Liver (tissue), 9 donors: ENCODE results near the gene SERTAD3. TPM values are rescaled to one million over a fixed set of nuclear protein-coding genes. Genes with fewer than 3 reads are reported as not detected.
"Not testable (repeated sequence)": the region's sequence is repeated elsewhere in the genome, so short reads cannot be mapped to it uniquely, and the experiment has no call there.

ENCODE experiments used
- DNase-seq: peaks from one replicate; pipeline ENCODE4 v3.0.0-alpha.2; 2017; ENCODE audit warnings: low spot score
- H3K27ac ChIP-seq, 2 donors: one replicate each; pipeline ENCODE4 v1.7.0; 2013; ENCODE audit warnings: inconsistent platforms in 2 of 2, low read length in 2 of 2, control low read depth in 1 of 2, low read depth in 1 of 2, mild to moderate bottlenecking in 1 of 2
- H3K27me3 ChIP-seq, 4 donors: one replicate each; pipeline versions ENCODE4 v1.6.1 to v1.7.0; 2013; ENCODE audit warnings: low read length in 3 of 4, inconsistent platforms in 1 of 4, mild to moderate bottlenecking in 1 of 4, moderate library complexity in 1 of 4; ENCODE audit not compliant: control insufficient read depth in 4 of 4, insufficient read depth in 4 of 4
- H3K36me3 ChIP-seq, 4 donors: one replicate each; pipeline versions ENCODE4 v1.6.1 to v1.7.0; 2013; ENCODE audit warnings: low read length in 3 of 4, mild to moderate bottlenecking in 3 of 4, low read depth in 1 of 4, moderate library complexity in 1 of 4; ENCODE audit not compliant: control insufficient read depth in 4 of 4, insufficient read depth in 3 of 4
- H3K4me1 ChIP-seq, 4 donors: one replicate each; pipeline versions ENCODE4 v1.6.1 to v1.7.0; 2013; ENCODE audit warnings: low read length in 3 of 4, mild to moderate bottlenecking in 3 of 4, moderate library complexity in 1 of 4; ENCODE audit not compliant: control insufficient read depth in 4 of 4, insufficient read depth in 4 of 4
- H3K4me3 ChIP-seq, 3 donors: one replicate each; pipeline versions ENCODE4 v1.6.1 to v1.7.0; 2013; ENCODE audit warnings: low read length in 3 of 3, control low read depth in 1 of 3, low read depth in 1 of 3, mild to moderate bottlenecking in 1 of 3
- H3K9ac ChIP-seq, 2 donors: one replicate each; pipeline ENCODE4 v1.7.0; 2013; ENCODE audit warnings: low read length in 2 of 2, mild to moderate bottlenecking in 2 of 2, moderate library complexity in 2 of 2, control low read depth in 1 of 2, low read depth in 1 of 2
- H3K9me3 ChIP-seq, 4 donors: one replicate each; pipeline versions ENCODE4 v1.6.1 to v1.7.0; 2013; ENCODE audit warnings: low read length in 3 of 4; ENCODE audit not compliant: control insufficient read depth in 4 of 4
- EGR1 ChIP-seq, 2 donors: IDR thresholded peaks; 2 replicates each; pipeline ENCODE4 v1.6.1; 2016 to 2018; ENCODE audit warnings: antibody characterized with exemption in 2 of 2, low read depth in 2 of 2
- FOXA1 ChIP-seq: IDR thresholded peaks from 2 replicates; pipeline ENCODE4 v1.6.1; 2016; ENCODE audit warnings: antibody characterized with exemption
- FOXA2 ChIP-seq: IDR thresholded peaks from 2 replicates; pipeline ENCODE4 v1.6.1; 2016; ENCODE audit warnings: antibody characterized with exemption
- GABPA ChIP-seq, 2 donors: IDR thresholded peaks in 1 of 2; conservative IDR thresholded peaks in 1 of 2; 2 replicates each; pipeline ENCODE4 v1.6.1; 2016; ENCODE audit warnings: antibody characterized with exemption in 2 of 2, mild to moderate bottlenecking in 1 of 2, moderate library complexity in 1 of 2
- HNF4A ChIP-seq, 2 donors: conservative IDR thresholded peaks; 2 replicates each; pipeline ENCODE4 v1.6.1; 2016; ENCODE audit warnings: antibody characterized with exemption in 2 of 2, mild to moderate bottlenecking in 2 of 2
- HNF4G ChIP-seq: IDR thresholded peaks from 2 replicates; pipeline ENCODE4 v1.6.1; 2016; ENCODE audit warnings: antibody characterized with exemption
- JUND ChIP-seq, 2 donors: IDR thresholded peaks; 2 replicates each; pipeline ENCODE4 v1.6.1; 2016; ENCODE audit warnings: antibody characterized with exemption in 2 of 2
- NR2F2 ChIP-seq: IDR thresholded peaks from 2 replicates; pipeline ENCODE4 v1.6.1; 2016; ENCODE audit warnings: antibody characterized with exemption
- RAD21 ChIP-seq, 2 donors: IDR thresholded peaks; 2 replicates each; pipeline ENCODE4 v1.6.1; 2016; ENCODE audit warnings: antibody characterized with exemption in 2 of 2, mild to moderate bottlenecking in 2 of 2
- RXRA ChIP-seq, 2 donors: IDR thresholded peaks; 2 replicates each; pipeline ENCODE4 v1.6.1; 2017 to 2018; ENCODE audit warnings: antibody characterized with exemption in 2 of 2, mild to moderate bottlenecking in 1 of 2
- SP1 ChIP-seq: IDR thresholded peaks from 2 replicates; pipeline ENCODE4 v1.6.1; 2018; ENCODE audit warnings: antibody characterized with exemption, mild to moderate bottlenecking
- TAF1 ChIP-seq: conservative IDR thresholded peaks from 2 replicates; pipeline ENCODE4 v1.6.1; 2016; ENCODE audit warnings: antibody characterized with exemption, mild to moderate bottlenecking
- YY1 ChIP-seq: IDR thresholded peaks from 2 replicates; pipeline ENCODE4 v1.6.1; 2016; ENCODE audit warnings: antibody characterized with exemption, mild to moderate bottlenecking
- WGBS: extraction: QIAGEN DNeasy Blood & Tissue Kit; methylation state at CpG from one replicate; pipeline ENCODE4 v1.1.7; 2013; 5-methylcytosine and 5-hydroxymethylcytosine counted together
- polyA plus RNA-seq, 2 donors: library from polyadenylated mRNA; stranded (reverse) in 1 of 2; unstranded in 1 of 2; fragments of 200-250 nt in 1 of 2; fragments of >200 nt in 1 of 2; fragmentation: Nextera tagmentation in 1 of 2; extraction: Ambion mirVana in 1 of 2; gene quantifications; one replicate each; pipeline versions ENCODE4 v1.2.1 to v1.2.3, GENCODE V29; 2013 to 2015
- total RNA-seq, 2 donors: library from RNA; depleted of rRNA; stranded (reverse); fragments of >200 nt; gene quantifications; one replicate each; pipeline ENCODE4 v1.2.3, GENCODE V29; 2014
- TF ChIP-seq, protein P1 (sequence below): IDR thresholded peaks from 2 replicates; pipeline ENCODE4 v1.6.1; 2016; ENCODE audit warnings: antibody characterized with exemption, mild to moderate bottlenecking
- TF ChIP-seq, protein P2 (sequence below): fragments of 150-350 bp; IDR thresholded peaks from 2 replicates; pipeline ENCODE4 v1.5.1; 2017; ENCODE audit warnings: improper control_type of control experiment, low read depth, low read length; ENCODE audit not compliant: missing input control
- TF ChIP-seq, protein P3 (sequence below): IDR thresholded peaks from 2 replicates; pipeline ENCODE4 v1.6.1; 2016; ENCODE audit warnings: antibody characterized with exemption
- TF ChIP-seq, protein P4 (sequence below): IDR thresholded peaks from 2 replicates; pipeline ENCODE4 v1.6.1; 2016; ENCODE audit warnings: antibody characterized with exemption
- TF ChIP-seq, protein P5 (sequence below): IDR thresholded peaks from 2 replicates; pipeline ENCODE4 v1.6.1; 2016; ENCODE audit warnings: antibody characterized with exemption
- donor health status: healthy.
- donor health status: healthy.
- donor health status: healthy.
- donor health status: healthy.
- donor health status: healthy.

SERTAD3 gene
- total and polyA plus RNA-seq, 4 donors: 6.1 to 8.9 (median 6.9) TPM

DNA sequence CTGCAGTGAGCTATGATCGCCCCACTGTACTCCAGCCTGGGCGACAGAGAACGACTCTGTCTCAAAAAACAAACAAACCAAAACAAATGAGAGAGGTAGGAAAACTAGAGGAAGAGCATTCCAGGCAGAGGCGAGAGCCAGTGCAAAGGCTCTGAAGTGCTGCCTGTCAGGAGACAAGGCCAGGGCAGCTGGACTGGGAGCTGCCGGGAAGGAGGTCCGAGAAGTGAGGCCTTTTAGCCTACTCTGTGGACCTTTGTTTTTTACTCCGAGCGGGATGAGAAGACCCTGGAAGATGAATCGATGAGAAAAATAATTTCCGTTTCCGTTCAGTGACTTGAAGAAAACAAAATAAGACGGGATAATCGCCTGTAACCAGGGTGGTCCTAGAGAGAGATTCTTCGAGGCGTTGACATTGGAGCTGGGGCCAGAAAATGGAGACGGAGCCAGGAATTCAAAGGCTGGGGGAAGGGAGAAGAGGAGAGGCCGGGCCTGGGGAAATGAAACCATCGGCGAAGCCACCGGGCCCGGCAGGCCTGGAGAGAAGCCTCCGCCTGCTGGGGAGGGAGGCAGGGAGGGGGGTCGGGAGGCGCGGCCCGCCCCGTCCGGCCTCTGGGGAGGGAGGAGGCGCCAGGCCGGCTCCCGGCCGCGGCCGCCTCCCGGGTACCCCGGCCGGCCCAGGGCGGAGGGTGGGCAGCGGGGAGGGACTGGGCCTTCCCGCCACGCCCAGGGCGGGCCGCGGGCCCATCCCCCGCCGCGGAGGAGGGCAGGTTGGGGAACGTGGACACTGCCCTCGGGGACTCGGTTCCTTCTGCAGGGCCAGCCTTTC, 10.5 kb downstream of the SERTAD3 start (continued):
- TF ChIP-seq, protein P1, sequence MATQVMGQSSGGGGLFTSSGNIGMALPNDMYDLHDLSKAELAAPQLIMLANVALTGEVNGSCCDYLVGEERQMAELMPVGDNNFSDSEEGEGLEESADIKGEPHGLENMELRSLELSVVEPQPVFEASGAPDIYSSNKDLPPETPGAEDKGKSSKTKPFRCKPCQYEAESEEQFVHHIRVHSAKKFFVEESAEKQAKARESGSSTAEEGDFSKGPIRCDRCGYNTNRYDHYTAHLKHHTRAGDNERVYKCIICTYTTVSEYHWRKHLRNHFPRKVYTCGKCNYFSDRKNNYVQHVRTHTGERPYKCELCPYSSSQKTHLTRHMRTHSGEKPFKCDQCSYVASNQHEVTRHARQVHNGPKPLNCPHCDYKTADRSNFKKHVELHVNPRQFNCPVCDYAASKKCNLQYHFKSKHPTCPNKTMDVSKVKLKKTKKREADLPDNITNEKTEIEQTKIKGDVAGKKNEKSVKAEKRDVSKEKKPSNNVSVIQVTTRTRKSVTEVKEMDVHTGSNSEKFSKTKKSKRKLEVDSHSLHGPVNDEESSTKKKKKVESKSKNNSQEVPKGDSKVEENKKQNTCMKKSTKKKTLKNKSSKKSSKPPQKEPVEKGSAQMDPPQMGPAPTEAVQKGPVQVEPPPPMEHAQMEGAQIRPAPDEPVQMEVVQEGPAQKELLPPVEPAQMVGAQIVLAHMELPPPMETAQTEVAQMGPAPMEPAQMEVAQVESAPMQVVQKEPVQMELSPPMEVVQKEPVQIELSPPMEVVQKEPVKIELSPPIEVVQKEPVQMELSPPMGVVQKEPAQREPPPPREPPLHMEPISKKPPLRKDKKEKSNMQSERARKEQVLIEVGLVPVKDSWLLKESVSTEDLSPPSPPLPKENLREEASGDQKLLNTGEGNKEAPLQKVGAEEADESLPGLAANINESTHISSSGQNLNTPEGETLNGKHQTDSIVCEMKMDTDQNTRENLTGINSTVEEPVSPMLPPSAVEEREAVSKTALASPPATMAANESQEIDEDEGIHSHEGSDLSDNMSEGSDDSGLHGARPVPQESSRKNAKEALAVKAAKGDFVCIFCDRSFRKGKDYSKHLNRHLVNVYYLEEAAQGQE: peak; percentile 36

DNA sequence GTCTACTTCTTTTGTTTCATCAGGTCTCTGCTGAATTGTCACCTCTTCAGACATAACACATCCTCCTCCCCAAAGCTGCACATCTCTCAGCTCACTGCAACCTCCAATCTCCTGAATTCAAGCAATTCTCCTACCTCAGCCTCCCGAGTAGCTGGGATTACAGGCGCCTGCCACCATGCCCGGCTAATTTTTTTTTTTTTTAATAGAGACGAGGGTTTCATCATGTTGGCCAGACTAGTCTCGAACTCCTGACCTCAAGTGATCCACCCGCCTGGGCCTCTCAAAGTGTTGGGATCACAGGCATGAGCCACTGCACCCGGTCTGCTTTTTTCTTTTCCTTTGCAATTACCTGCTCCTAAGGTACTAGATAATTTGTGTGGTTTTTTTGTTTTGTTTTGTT, 11.4 kb downstream of the SERTAD3 start:
- DNase-seq, H3K27me3 ChIP-seq, H3K9me3 ChIP-seq, H3K36me3 ChIP-seq: not testable (repeated sequence)
- WGBS: 27% methylated on average over 7 of the region's 7 CpGs
- H3K27ac ChIP-seq: peak overlapping the region; percentile 94 to 98
- H3K9ac ChIP-seq: peak overlapping the region; percentile 97 to 99
- H3K4me3 ChIP-seq: peak overlapping the region in 2 of 3 donors; percentile 51 to 70
- peaks cover 0 to 14% (median 13%) of the 10 kb centered on the region in 4 donors for H3K4me1 ChIP-seq

DNA sequence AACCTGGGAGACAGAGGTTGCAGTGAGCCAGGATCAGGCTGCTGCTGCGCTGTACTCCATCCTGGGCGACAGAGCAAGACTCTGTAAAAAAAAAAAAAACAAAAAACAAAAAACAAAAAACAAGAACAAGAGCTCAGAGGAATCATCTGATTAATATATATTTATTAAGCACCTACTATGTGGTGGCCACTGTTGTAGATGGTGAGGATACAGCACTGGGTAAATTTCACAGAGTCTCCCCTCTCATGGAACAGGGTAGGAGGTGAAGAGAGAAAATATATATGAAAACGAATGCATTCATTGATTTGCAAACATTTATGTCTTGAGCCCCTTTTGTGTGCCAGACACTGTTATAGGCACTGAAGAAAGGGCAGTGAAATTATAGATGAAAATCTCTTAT, 12.4 kb downstream of the SERTAD3 start:
- no peak overlapping the region for H3K9ac ChIP-seq
- no peaks in the 10 kb centered on the region for H3K36me3 ChIP-seq
- no peak overlapping the region for H3K4me3 ChIP-seq
- TF ChIP-seq HNF4A (conservative IDR thresholded peaks at IDR 0.05) (no peak), NR2F2 (no peak), SP1 (no peak), HNF4G (no peak), TAF1 (no peak), EGR1 (IDR thresholded peaks at IDR 0.05; ENCODE audit: low read depth in 2 of 2) (no peak), YY1 (no peak), JUND (IDR thresholded peaks at IDR 0.05) (no peak), RAD21 (IDR thresholded peaks at IDR 0.05) (no peak), FOXA2 (no peak), GABPA (IDR thresholded peaks at IDR 0.05 in 1 of 2, conservative IDR thresholded peaks at IDR 0.05 in 1 of 2) (no peak), FOXA1 (no peak), RXRA (IDR thresholded peaks at IDR 0.05) (no peak)
- TF ChIP-seq, protein P2, sequence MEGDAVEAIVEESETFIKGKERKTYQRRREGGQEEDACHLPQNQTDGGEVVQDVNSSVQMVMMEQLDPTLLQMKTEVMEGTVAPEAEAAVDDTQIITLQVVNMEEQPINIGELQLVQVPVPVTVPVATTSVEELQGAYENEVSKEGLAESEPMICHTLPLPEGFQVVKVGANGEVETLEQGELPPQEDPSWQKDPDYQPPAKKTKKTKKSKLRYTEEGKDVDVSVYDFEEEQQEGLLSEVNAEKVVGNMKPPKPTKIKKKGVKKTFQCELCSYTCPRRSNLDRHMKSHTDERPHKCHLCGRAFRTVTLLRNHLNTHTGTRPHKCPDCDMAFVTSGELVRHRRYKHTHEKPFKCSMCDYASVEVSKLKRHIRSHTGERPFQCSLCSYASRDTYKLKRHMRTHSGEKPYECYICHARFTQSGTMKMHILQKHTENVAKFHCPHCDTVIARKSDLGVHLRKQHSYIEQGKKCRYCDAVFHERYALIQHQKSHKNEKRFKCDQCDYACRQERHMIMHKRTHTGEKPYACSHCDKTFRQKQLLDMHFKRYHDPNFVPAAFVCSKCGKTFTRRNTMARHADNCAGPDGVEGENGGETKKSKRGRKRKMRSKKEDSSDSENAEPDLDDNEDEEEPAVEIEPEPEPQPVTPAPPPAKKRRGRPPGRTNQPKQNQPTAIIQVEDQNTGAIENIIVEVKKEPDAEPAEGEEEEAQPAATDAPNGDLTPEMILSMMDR: no peak
- TF ChIP-seq, protein P3, sequence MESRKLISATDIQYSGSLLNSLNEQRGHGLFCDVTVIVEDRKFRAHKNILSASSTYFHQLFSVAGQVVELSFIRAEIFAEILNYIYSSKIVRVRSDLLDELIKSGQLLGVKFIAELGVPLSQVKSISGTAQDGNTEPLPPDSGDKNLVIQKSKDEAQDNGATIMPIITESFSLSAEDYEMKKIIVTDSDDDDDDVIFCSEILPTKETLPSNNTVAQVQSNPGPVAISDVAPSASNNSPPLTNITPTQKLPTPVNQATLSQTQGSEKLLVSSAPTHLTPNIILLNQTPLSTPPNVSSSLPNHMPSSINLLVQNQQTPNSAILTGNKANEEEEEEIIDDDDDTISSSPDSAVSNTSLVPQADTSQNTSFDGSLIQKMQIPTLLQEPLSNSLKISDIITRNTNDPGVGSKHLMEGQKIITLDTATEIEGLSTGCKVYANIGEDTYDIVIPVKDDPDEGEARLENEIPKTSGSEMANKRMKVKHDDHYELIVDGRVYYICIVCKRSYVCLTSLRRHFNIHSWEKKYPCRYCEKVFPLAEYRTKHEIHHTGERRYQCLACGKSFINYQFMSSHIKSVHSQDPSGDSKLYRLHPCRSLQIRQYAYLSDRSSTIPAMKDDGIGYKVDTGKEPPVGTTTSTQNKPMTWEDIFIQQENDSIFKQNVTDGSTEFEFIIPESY: no peak
- TF ChIP-seq, protein P4, sequence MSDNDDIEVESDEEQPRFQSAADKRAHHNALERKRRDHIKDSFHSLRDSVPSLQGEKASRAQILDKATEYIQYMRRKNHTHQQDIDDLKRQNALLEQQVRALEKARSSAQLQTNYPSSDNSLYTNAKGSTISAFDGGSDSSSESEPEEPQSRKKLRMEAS: no peak
- TF ChIP-seq, protein P5, sequence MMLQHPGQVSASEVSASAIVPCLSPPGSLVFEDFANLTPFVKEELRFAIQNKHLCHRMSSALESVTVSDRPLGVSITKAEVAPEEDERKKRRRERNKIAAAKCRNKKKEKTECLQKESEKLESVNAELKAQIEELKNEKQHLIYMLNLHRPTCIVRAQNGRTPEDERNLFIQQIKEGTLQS: no peak
- TF ChIP-seq, protein P1: no peak
- H3K4me1 ChIP-seq: peaks cover 0 to 14% (median 13%) of the 10 kb centered on the region in 4 donors
- no peak overlapping the region for H3K27ac ChIP-seq
- no peaks in the 10 kb centered on the region for H3K27me3 ChIP-seq
- WGBS: 90% methylated on average over 3 of the region's 3 CpGs
- no peak for DNase-seq
- H3K9me3 ChIP-seq: no peaks in the 10 kb centered on the region
